Muscle layer of duodenum (tissue), 2 donors: ENCODE measurements around the gene GLE1.
"Not testable (repeated sequence)": the region's sequence is repeated elsewhere in the genome, so short reads cannot be mapped to it uniquely, and the experiment has no call there.

Source experiments
- H3K27ac ChIP-seq: one replicate; pipeline ENCODE4 v1.7.0; 2013; ENCODE audit warnings: mild to moderate bottlenecking, low read length
- H3K27me3 ChIP-seq: one replicate; pipeline ENCODE4 v1.7.0; 2013; ENCODE audit warnings: low read depth, mild to moderate bottlenecking, control low read depth, low read length
- H3K36me3 ChIP-seq, 2 donors: one replicate each; pipeline ENCODE4 v1.7.0; 2013; ENCODE audit warnings: low read length in 2 of 2, control low read depth in 1 of 2, mild to moderate bottlenecking in 1 of 2; ENCODE audit not compliant: insufficient read depth in 2 of 2, control insufficient read depth in 1 of 2
- H3K4me1 ChIP-seq, 2 donors: one replicate each; pipeline ENCODE4 v1.7.0; 2013; ENCODE audit warnings: low read length in 2 of 2, mild to moderate bottlenecking in 2 of 2, control low read depth in 1 of 2, moderate library complexity in 1 of 2; ENCODE audit not compliant: insufficient read depth in 2 of 2, control insufficient read depth in 1 of 2
- H3K4me3 ChIP-seq, 2 donors: one replicate each; pipeline ENCODE4 v1.7.0; 2013; ENCODE audit warnings: low read length in 2 of 2, low read depth in 1 of 2, mild to moderate bottlenecking in 1 of 2
- H3K9me3 ChIP-seq, 2 donors: one replicate each; pipeline ENCODE4 v1.7.0; 2013; ENCODE audit warnings: low read length in 2 of 2, control low read depth in 1 of 2, mild to moderate bottlenecking in 1 of 2; ENCODE audit not compliant: control insufficient read depth in 1 of 2
- donor health status: healthy.

Gene GLE1

GRCh38 chr9:128497824-128498610, 6.5 kb upstream of the GLE1 start:
- Histone ChIP-seq H3K27ac (no peak overlapping the region), H3K9me3 (no peaks in the 10 kb centered on the region), H3K4me1 (peaks cover 0 to 9% of the 10 kb centered on the region in 2 donors), H3K27me3 (no peaks in the 10 kb centered on the region), H3K36me3 (peaks cover 23 to 58% of the 10 kb centered on the region in 2 donors), H3K4me3 (no peak overlapping the region)

GRCh38 chr9:128498911-128499310, 5.6 kb upstream of the GLE1 start:
- Histone ChIP-seq H3K27ac (no peak overlapping the region), H3K9me3 (no peaks in the 10 kb centered on the region), H3K36me3 (peaks cover 23 to 58% of the 10 kb centered on the region in 2 donors), H3K4me1 (peaks cover 2 to 15% of the 10 kb centered on the region in 2 donors), H3K27me3 (no peaks in the 10 kb centered on the region), H3K4me3 (no peak overlapping the region)

GRCh38 chr9:128499920-128500319, 4.6 kb upstream of the GLE1 start:
- H3K4me1 ChIP-seq: peaks cover 3 to 10% of the 10 kb centered on the region in 2 donors
- no peak overlapping the region for H3K27ac ChIP-seq
- no peaks in the 10 kb centered on the region for H3K9me3 ChIP-seq
- H3K36me3 ChIP-seq: peaks cover 23 to 51% of the 10 kb centered on the region in 2 donors
- no peaks in the 10 kb centered on the region for H3K27me3 ChIP-seq
- H3K4me3 ChIP-seq: no peak overlapping the region

- peaks cover 8 to 14% of the 10 kb centered on the region in 2 donors for H3K4me1 ChIP-seq
These were observed 1.1 kb upstream of the GLE1 start for GRCh38 chr9:128503415-128503825.

GRCh38 chr9:128503870-128504269, 649 bp upstream of the GLE1 start:
- no peak overlapping the region for H3K27ac ChIP-seq
- H3K27me3 ChIP-seq: no peaks in the 10 kb centered on the region
- peak overlapping the region; percentile 87 to 95 for H3K4me3 ChIP-seq
- peaks cover 2 to 21% of the 10 kb centered on the region in 2 donors for H3K36me3 ChIP-seq
- H3K4me1 ChIP-seq: peaks cover 8 to 14% of the 10 kb centered on the region in 2 donors
- no peaks in the 10 kb centered on the region for H3K9me3 ChIP-seq

More at GRCh38 chr9:128503415-128503825, 1.1 kb upstream of the GLE1 start:
- H3K27ac ChIP-seq, H3K9me3 ChIP-seq, H3K27me3 ChIP-seq, H3K4me3 ChIP-seq: not testable (repeated sequence)
- H3K36me3 ChIP-seq: peaks cover 7 to 21% of the 10 kb centered on the region in 2 donors

DNA sequence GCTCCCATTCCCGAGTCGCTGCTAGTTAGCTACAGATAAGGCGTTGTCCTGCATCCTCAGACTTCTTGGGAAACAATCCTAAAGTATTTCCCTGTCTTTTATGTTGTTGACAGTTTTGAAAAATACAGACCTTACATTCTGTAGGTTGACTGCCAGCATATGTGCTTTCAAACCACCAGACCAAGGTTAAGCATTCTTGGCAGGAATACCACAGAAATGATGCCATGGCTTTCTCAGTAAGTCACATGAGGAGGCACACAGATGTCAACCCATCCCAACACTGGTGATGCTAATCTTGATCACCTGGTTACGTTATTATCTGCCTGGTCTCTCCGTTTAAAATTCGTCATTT, 871 bp downstream of the GLE1 start:
- H3K36me3 ChIP-seq: peaks cover 0 to 17% of the 10 kb centered on the region in 2 donors
- H3K4me3 ChIP-seq: peak overlapping the region; percentile 87 to 95
- H3K27ac ChIP-seq: peak overlapping the region; percentile 80
- peaks cover 8 to 14% of the 10 kb centered on the region in 2 donors for H3K4me1 ChIP-seq
- no peaks in the 10 kb centered on the region for H3K27me3 ChIP-seq
- no peaks in the 10 kb centered on the region for H3K9me3 ChIP-seq

DNA sequence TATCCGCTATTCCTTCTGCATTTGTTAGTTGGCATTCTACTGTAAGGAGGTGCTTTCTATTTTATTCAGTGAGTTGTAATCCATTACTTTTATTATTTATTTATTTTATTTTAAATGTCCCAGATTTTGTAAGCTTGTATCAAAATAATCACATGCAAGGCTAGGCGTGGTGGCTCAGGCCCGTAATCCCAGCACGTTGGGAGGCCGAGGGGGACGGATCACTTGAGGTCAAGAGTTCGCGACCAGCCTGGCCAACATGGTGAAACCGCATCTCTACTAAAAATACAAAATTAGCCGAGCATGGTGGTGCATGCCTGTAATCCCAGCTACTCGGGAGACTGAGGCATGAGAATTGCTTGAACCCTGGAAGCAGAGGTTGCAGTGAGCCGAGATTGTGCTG, 1.4 kb downstream of the GLE1 start:
- H3K27me3 ChIP-seq, H3K4me3 ChIP-seq, H3K9me3 ChIP-seq, H3K27ac ChIP-seq: not testable (repeated sequence)
- peaks cover 0 to 17% of the 10 kb centered on the region in 2 donors for H3K36me3 ChIP-seq
- H3K4me1 ChIP-seq: peaks cover 8 to 14% of the 10 kb centered on the region in 2 donors

- no peaks in the 10 kb centered on the region for H3K27me3 ChIP-seq
- H3K36me3 ChIP-seq: peaks cover 16 to 32% of the 10 kb centered on the region in 2 donors
- no peak overlapping the region for H3K27ac ChIP-seq
- no peaks in the 10 kb centered on the region for H3K4me1 ChIP-seq
- H3K9me3 ChIP-seq: no peaks in the 10 kb centered on the region
- no peak overlapping the region for H3K4me3 ChIP-seq
These were observed 8.3 kb downstream of the GLE1 start for GRCh38 chr9:128512820-128513219.

DNA sequence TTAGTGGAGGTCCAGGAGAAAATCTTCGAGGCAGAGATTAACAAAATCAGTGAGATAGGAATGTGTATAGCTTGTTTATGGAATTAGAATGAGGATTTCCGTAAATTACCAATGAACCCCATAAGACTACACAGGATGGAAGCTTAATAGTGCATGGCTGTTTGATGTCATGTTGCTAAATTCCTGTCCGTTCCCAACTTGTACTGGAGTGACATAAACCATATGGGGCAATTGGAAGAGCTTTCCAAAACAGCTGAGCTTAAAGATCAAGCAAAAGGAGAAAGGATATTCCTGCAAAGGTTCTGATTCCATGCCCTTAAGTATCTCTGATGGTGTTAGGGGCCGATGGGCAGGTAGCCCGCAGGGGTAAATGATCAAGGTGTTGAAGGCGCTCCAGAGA, 17.4 kb downstream of the GLE1 start:
- Histone ChIP-seq H3K27me3 (no peaks in the 10 kb centered on the region), H3K36me3 (peaks cover 20 to 46% of the 10 kb centered on the region in 2 donors), H3K9me3 (no peaks in the 10 kb centered on the region), H3K4me1 (peaks cover 0 to 14% of the 10 kb centered on the region in 2 donors), H3K4me3 (no peak overlapping the region), H3K27ac (no peak overlapping the region)

DNA sequence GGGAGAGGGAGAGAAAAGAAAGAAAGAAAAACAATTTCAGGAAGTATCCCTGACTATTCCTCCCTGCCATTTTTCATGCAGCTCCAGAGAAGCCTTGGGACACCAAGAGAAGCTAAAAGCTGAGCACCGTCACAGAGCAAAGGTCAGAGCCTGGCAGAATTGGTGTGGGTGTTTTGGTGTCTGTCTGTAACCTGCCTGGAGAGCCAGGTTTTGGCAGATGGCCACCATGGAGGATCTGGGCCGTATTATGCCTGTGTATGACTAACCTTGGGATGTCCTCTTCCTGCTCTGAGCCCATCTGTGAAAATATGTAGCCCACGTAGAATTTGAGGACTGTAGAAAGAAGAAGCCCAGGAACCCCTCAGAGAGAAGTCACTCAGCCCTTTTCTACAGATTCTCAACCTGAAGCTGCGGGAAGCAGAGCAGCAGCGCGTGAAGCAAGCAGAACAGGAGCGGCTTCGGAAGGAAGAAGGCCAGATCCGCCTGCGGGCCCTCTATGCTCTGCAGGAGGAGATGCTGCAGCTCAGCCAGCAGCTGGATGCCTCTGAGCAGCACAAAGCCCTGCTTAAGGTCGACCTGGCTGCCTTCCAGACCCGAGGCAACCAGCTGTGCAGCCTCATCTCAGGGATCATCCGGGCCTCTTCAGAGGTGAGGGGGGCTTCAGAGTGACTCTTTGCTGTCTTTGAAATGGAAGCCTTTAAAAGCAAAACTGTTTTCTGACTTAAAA, 18.8 kb downstream of the GLE1 start:
- Histone ChIP-seq H3K4me3 (no peak overlapping the region), H3K27me3 (no peaks in the 10 kb centered on the region), H3K9me3 (no peaks in the 10 kb centered on the region), H3K4me1 (peaks cover 0 to 14% of the 10 kb centered on the region in 2 donors), H3K36me3 (peaks cover 22 to 46% of the 10 kb centered on the region in 2 donors), H3K27ac (no peak overlapping the region)

DNA sequence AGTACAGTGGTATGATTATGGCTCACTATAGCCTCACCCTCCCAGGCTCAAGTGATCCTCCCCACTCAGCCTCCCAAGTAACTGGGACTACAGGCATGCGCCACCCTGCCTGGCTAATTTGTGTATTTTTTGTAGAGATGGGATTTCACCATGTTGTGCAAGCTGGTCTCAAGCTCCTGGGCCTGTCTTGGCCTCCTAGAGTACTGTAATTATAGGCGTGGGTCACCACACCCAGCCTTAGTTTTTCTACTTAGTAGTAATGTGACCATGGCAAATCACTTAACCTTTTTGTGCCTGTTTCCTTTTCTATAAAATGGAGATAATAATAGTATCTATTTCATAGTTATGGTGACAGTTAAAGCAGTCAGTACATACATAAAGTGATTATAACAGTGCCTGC, 22.2 kb downstream of the GLE1 start:
- Histone ChIP-seq H3K4me1 (peaks cover 0 to 14% of the 10 kb centered on the region in 2 donors), H3K27me3 (no peaks in the 10 kb centered on the region), H3K9me3 (no peaks in the 10 kb centered on the region), H3K27ac (no peak overlapping the region), H3K4me3 (no peak overlapping the region), H3K36me3 (peaks cover 41 to 63% of the 10 kb centered on the region in 2 donors)
